ENCODE measurements around the gene PRKG2. TPM values are rescaled to one million over a fixed set of nuclear protein-coding genes. Genes with fewer than 3 reads are reported as not detected.
A peak's percentile ranks its signal among the peaks of the same experiment; 100 is the strongest.

Gene PRKG2
- total RNA-seq: 1 to 10 TPM in 2 of 6 donors, under 1 TPM in 4; 0.59 to 1.1 (median 0.90) TPM
- polyA plus RNA-seq: 1 to 10 TPM in 1 of 2 donors, under 1 TPM in 1; 0.68 to 4.9 TPM

- Histone ChIP-seq H3K27me3 (peaks cover 0 to 5% (median 0%) of the 10 kb centered on the region in 4 donors), H3K27ac (no peak within 1 kb of the TSS), H3K9me3 (no peaks in the 10 kb centered on the region), H3K4me1 (no peaks in the 10 kb centered on the region), H3K36me3 (no peaks in the 10 kb centered on the region), H3K4me3 (peak within 1 kb of the TSS; percentile 10 to 40 (median 22))
- ATAC-seq: peak; percentile 43 to 79 (median 71)
- no peak for FAIRE-seq
- TF ChIP-seq CTCF (IDR thresholded peaks at IDR 0.05): no peak
- peak in 4 of 6 donors; percentile 12 to 63 (median 37) for DNase-seq
- intact Hi-C loops (cut with DNase I): no loop called here
- whole genome bisulfite sequencing, 2 donors: 2 to 3% methylated on average over 68 to 75 of the region's 75 CpGs
Measured at GRCh38 chr4:81214881-81215868, at the start of gene PRKG2. Gene PRKG2, minus strand, starts transcription at chr4:81215222. Its CDS starts 10,175 bp downstream, at chr4:81205047.

GRCh38 chr4:81260443-81261101 lies 45.5 kb upstream of the PRKG2 start:
- no peak for FAIRE-seq
- no peaks in the 10 kb centered on the region for H3K27me3 ChIP-seq
- no peak for ATAC-seq
- DNase-seq: no peak
- TF ChIP-seq CTCF (IDR thresholded peaks at IDR 0.05): no peak
- H3K36me3 ChIP-seq: no peaks in the 10 kb centered on the region
- H3K27ac ChIP-seq: no peak overlapping the region
- peaks cover 0 to 10% (median 0%) of the 10 kb centered on the region in 3 donors for H3K4me1 ChIP-seq
- no peaks in the 10 kb centered on the region for H3K9me3 ChIP-seq
- intact Hi-C loops (cut with DNase I): no loop called here
- WGBS, 2 donors: 72 to 82% methylated on average over 10 of the region's 10 CpGs
- H3K4me3 ChIP-seq: no peak overlapping the region

- TF ChIP-seq CTCF (IDR thresholded peaks at IDR 0.05): no peak
- H3K36me3 ChIP-seq: no peaks in the 10 kb centered on the region
- H3K9me3 ChIP-seq: no peaks in the 10 kb centered on the region
- no peak overlapping the region for H3K27ac ChIP-seq
- H3K27me3 ChIP-seq: no peaks in the 10 kb centered on the region
- peaks cover 0 to 10% (median 0%) of the 10 kb centered on the region in 3 donors for H3K4me1 ChIP-seq
- DNase-seq (no peak), ATAC-seq (no peak), FAIRE-seq (no peak)
- intact Hi-C loops (cut with DNase I): no loop called here
- H3K4me3 ChIP-seq: no peak overlapping the region
Measured at GRCh38 chr4:81258841-81259550, 44.0 kb upstream of the PRKG2 start.

- FAIRE-seq: no peak
- intact Hi-C loops (cut with DNase I): no loop called here
- TF ChIP-seq CTCF (IDR thresholded peaks at IDR 0.05): no peak
- DNase-seq: no peak
- no peak for ATAC-seq
- WGBS, 2 donors: 73 to 92% methylated on average over 3 of the region's 3 CpGs
- no peaks in the 10 kb centered on the region for H3K36me3 ChIP-seq
- no peaks in the 10 kb centered on the region for H3K9me3 ChIP-seq
- H3K4me1 ChIP-seq: peaks cover 0 to 10% (median 0%) of the 10 kb centered on the region in 3 donors
- H3K27me3 ChIP-seq: no peaks in the 10 kb centered on the region
- no peak overlapping the region for H3K27ac ChIP-seq
- no peak overlapping the region for H3K4me3 ChIP-seq
Measured at GRCh38 chr4:81257816-81258215, 42.8 kb upstream of the PRKG2 start.

Data from pancreas (tissue), 10 donors.